Activated T-cell treated with anti-CD3 and anti-CD28 coated beads, Interleukin-2, amount 50 U/mL, for 24 hours (primary cell): ENCODE results near the gene JUN.

Experiments
- DNase-seq: peaks from one replicate; pipeline ENCODE4 v3.0.0-alpha.2; 2020
- H3K27ac Mint-ChIP-seq: 2 replicates; pipeline ENCODE4 v1.8.0; 2020; ENCODE audit warnings: mild to moderate bottlenecking, mixed read lengths
- H3K27me3 Mint-ChIP-seq: 2 replicates; pipeline ENCODE4 v1.8.0; 2020; ENCODE audit warnings: mixed read lengths
- H3K36me3 Mint-ChIP-seq: 2 replicates; pipeline ENCODE4 v1.8.0; 2020; ENCODE audit warnings: low read depth, mixed read lengths
- H3K4me1 Mint-ChIP-seq: 2 replicates; pipeline ENCODE4 v1.8.0; 2020; ENCODE audit warnings: low read depth, mixed read lengths
- H3K4me3 Mint-ChIP-seq: 2 replicates; pipeline ENCODE4 v1.8.0; 2020; ENCODE audit warnings: mild to moderate bottlenecking, moderate library complexity, mixed read lengths
- H3K9me3 Mint-ChIP-seq: 2 replicates; pipeline ENCODE4 v1.8.0; 2020; ENCODE audit warnings: mixed read lengths

JUN gene

DNA sequence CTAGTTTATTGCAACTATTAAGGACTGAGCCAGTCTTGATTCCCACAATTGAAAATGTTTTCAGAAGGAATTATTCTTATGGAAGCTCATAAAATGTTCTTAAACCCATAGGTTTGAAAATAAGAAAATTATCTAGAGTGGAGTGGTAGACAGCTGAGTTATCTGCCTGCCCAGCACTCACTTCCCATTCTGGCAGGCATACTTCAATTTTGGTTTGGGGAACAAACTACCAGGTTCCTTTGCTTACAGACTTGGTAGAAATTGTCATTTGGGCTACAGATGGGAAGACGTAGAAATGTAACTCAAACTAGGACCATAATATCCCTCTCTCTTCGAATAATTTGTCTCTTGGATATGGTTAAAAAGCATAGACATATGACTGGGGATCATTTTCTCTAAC lies 18.4 kb downstream of the JUN start:
- Mint-ChIP-seq H3K27me3 (no peaks in the 10 kb centered on the region), H3K36me3 (no peaks in the 10 kb centered on the region), H3K27ac (no peak overlapping the region), H3K9me3 (no peaks in the 10 kb centered on the region), H3K4me1 (no peaks in the 10 kb centered on the region), H3K4me3 (no peak overlapping the region)
- no peak for DNase-seq

DNA sequence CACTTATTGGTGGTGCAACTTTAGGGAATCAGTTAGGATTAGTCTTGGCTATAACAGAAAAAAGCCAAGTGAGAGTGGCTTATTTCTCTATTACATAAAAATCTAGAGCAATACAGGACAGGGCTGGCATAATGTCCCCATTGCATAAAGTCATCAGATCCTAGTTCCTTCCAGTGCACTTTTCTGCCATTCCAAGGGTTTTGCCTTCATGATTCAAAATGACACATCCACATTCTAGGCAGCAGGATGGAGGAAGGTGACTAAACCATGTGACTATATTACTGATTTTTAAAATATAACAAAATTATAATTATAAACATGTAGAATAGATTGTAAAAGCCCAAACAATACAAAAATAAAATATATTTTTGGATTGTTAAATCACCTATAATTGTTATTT lies 18.8 kb downstream of the JUN start:
- Mint-ChIP-seq H3K36me3 (no peaks in the 10 kb centered on the region), H3K27ac (no peak overlapping the region), H3K4me1 (no peaks in the 10 kb centered on the region), H3K4me3 (no peak overlapping the region), H3K9me3 (no peaks in the 10 kb centered on the region), H3K27me3 (no peaks in the 10 kb centered on the region)
- no peak for DNase-seq

DNA sequence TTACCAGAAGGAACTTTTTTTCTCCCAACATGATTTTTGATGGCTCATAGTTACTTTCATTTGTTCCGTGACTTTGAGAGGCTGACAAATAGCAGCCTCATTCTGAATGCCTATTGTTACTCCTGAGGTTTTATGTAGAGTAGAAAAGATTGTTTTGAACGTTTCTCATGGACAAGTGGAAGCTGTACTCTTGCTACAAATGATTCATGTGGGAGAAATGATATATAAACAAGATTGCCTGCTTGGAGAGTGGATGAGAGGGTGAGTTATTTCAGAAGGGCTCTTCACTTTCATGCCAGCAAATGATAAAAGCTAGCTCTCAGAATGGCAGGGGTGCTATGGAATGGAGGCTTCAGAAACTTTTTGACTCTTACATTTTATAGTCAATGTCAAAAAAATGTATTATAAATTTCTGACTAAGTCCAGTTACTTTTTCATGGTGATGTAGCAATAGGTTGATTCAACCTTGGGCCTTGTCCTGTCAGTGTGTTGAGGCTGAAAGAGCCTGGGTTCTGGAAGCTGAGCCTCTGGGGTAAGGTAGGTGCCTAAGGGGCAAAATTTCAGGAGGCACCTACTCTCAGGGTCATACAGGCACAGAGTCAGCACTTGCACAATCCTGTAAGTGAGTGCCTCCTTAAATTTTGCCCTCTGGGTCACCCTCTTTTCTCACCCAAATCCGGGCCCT lies 19.4 kb downstream of the JUN start:
- Mint-ChIP-seq H3K4me1 (no peaks in the 10 kb centered on the region), H3K27ac (no peak overlapping the region), H3K4me3 (no peak overlapping the region), H3K9me3 (no peaks in the 10 kb centered on the region), H3K36me3 (no peaks in the 10 kb centered on the region), H3K27me3 (no peaks in the 10 kb centered on the region)
- no peak for DNase-seq

DNA sequence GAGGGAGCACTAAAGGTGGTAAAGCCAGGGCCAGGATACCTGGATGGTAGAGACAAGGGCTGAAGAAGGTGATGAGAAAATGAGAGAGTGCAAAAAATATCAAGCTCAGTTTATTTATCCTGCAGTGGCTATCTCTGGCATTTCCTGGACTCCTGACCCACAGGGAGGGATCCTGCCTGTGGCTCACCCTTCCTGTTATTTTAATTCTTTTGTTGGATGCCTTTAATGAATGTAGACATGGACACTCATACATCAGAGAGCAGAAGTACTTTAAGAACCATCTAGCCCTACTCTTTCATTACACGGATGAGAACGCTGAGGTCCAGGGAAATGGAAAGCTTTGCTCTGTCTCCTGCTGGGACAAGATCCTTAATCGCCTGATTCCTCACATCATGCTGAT lies 20.6 kb downstream of the JUN start:
- no peaks in the 10 kb centered on the region for H3K4me1 Mint-ChIP-seq
- no peaks in the 10 kb centered on the region for H3K9me3 Mint-ChIP-seq
- no peaks in the 10 kb centered on the region for H3K36me3 Mint-ChIP-seq
- no peak overlapping the region for H3K4me3 Mint-ChIP-seq
- H3K27me3 Mint-ChIP-seq = no peaks in the 10 kb centered on the region
- DNase-seq = no peak
- no peak overlapping the region for H3K27ac Mint-ChIP-seq

DNA sequence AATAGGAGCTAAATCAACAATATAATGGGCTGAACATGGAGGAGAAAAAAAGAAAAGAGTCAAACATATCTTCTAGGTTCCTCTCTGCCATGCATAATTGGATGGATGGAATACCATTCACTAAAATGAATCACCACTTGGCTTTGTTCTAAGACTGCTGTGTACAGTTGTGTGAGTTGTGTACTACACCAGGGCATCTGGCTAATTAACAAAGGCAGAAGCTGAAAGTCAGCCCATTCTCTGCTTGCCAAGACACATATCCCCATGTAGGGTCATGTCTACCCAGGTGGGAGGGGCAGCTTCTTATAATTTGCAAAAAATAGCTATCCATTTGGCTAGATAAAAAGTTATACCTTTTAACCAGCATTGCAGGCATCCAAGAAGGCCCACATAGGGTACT lies 21.0 kb downstream of the JUN start:
- Mint-ChIP-seq H3K4me3 (no peak overlapping the region), H3K36me3 (no peaks in the 10 kb centered on the region), H3K9me3 (no peaks in the 10 kb centered on the region), H3K27ac (no peak overlapping the region), H3K4me1 (no peaks in the 10 kb centered on the region), H3K27me3 (no peaks in the 10 kb centered on the region)
- DNase-seq = no peak

DNA sequence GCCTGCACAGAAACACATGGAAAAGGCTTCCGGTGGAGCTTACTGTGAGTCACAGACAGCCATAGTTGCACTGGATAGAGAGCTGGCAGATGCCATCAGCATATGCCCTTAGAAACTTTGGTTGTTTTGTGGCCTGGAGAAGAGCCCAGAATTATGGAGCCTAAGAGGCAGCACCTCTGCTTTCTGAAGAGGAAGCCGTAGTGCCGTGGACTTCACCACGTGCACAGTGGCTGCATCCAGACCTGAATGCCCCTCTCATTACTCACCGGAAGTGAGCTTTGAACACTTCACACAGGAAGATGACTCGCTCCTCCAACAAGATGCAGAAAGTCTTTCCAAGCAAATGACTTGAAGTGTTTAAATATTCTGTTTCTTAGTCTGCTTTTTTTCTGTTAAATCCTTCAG lies 28.4 kb downstream of the JUN start:
- H3K27ac Mint-ChIP-seq = peak overlapping the region; percentile 94
- peaks cover 4% of the 10 kb centered on the region for H3K36me3 Mint-ChIP-seq
- peaks cover 45% of the 10 kb centered on the region for H3K4me1 Mint-ChIP-seq
- no peaks in the 10 kb centered on the region for H3K27me3 Mint-ChIP-seq
- H3K4me3 Mint-ChIP-seq = no peak overlapping the region
- H3K9me3 Mint-ChIP-seq = peaks cover 9% of the 10 kb centered on the region
- DNase-seq = peak; percentile 75

DNA sequence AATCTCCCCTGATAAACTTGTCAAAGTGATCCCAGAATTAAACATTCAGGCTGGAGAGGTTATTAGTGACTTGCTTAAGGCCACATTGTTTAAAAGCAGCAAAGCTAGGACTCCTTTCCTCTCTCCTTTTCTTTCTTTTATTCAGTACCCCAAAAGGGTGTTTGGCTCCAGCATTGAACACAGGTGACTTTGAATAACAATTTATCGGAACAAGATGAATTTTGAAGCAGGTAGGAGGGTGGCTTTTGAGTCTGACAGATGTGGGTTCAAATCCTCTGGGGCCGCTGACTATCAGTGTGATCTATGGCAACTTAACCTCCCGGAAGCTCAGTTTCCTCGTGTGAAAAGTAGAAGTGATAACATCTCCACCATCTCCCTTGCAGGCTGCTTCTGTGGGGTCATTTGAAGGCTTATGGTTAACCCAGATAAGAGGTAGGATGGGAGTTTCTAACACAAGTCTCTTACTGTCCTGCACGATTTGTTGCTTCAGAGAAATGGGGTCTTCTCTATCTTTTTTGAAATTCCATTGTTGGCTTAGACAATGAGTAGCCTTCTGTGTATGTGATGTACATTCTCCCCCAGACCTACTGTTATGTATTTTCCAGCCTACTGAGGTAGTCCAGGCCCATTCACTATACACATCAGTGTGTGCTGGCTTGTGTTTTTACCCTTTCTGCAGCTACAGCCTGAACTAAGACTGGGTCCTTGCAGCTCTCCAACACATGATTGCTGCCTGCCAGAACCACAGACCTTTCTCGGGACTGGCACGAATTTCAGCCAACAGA lies 29.0 kb downstream of the JUN start:
- Mint-ChIP-seq H3K4me3 (no peak overlapping the region), H3K27me3 (no peaks in the 10 kb centered on the region), H3K9me3 (peaks cover 9% of the 10 kb centered on the region), H3K4me1 (peaks cover 45% of the 10 kb centered on the region), H3K36me3 (peaks cover 4% of the 10 kb centered on the region), H3K27ac (peak overlapping the region; percentile 94)
- DNase-seq = peak; percentile 30

DNA sequence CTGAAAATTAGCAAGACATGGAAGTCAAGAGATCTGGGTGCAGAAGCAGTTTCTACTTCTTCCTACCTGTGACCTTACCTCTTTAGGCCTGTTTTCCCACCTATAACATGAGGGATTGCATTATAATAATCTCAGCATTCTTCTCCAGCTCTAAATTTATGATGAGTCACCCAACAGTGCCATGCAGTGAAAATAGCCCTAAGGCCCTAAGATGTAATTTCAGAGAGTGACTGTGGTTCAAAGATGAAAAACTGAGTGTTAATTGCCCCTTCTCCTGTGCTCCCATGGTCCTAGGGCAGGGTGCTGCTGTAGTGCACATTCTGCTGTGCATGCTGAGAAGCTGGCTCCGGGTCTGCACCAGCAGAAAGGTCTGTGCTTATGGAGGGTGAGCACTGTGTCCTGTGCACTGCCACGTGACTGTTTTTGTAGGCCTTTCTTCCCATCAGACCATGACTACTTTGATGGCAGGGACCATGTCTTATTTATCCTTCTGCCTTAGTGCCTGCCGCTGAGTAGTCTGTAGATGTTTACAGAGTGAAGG lies 29.7 kb downstream of the JUN start:
- Mint-ChIP-seq H3K4me1 (peaks cover 45% of the 10 kb centered on the region), H3K27me3 (no peaks in the 10 kb centered on the region), H3K9me3 (peaks cover 9% of the 10 kb centered on the region), H3K36me3 (peaks cover 4% of the 10 kb centered on the region), H3K27ac (peak overlapping the region; percentile 94), H3K4me3 (no peak overlapping the region)
- DNase-seq = no peak

DNA sequence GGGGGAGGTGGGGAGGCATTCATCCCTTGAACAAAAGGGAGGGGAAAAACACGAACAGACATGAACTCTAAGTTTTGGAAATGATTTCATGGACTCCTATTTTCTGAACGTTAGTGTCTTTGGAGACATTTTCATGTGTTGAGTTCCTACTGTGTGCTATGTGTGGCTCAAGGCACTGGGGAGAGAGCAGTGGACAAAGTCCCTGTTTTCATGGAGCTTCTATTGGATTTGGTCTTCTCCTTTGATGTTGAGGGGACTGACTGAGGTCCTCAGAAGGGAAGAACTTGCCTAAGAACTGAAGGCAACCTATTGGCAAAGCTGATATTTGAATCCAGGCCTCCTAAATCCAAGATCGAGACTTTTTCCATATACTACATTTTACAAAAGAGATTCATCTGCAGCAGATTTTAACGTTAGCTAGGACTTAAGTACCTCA lies 30.4 kb downstream of the JUN start:
- no peak for DNase-seq
- peaks cover 9% of the 10 kb centered on the region for H3K9me3 Mint-ChIP-seq
- H3K27me3 Mint-ChIP-seq = no peaks in the 10 kb centered on the region
- peaks cover 45% of the 10 kb centered on the region for H3K4me1 Mint-ChIP-seq
- no peak overlapping the region for H3K27ac Mint-ChIP-seq
- H3K36me3 Mint-ChIP-seq = peaks cover 4% of the 10 kb centered on the region
- no peak overlapping the region for H3K4me3 Mint-ChIP-seq

DNA sequence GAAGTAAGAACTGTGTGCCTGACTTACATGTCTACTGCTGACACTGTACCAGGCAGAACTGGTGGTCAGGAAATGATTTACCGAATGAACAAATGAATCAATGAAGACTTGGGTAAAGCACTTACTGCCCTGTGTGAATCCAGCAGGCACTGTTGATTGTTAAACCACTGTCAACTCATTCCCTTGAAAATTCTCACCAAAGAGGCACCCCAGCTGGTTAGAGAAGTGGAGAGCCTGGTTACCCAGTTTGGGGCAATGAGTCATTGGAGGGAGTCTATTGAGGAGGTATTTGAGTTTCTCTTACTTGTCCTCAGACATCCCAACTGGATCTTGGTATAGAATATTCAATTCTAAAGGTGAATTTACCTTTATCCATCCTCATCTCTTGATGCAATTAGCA lies 34.2 kb downstream of the JUN start:
- DNase-seq = no peak
- Mint-ChIP-seq H3K4me1 (peaks cover 19% of the 10 kb centered on the region), H3K27ac (no peak overlapping the region), H3K9me3 (no peaks in the 10 kb centered on the region), H3K27me3 (no peaks in the 10 kb centered on the region), H3K36me3 (no peaks in the 10 kb centered on the region), H3K4me3 (no peak overlapping the region)

DNA sequence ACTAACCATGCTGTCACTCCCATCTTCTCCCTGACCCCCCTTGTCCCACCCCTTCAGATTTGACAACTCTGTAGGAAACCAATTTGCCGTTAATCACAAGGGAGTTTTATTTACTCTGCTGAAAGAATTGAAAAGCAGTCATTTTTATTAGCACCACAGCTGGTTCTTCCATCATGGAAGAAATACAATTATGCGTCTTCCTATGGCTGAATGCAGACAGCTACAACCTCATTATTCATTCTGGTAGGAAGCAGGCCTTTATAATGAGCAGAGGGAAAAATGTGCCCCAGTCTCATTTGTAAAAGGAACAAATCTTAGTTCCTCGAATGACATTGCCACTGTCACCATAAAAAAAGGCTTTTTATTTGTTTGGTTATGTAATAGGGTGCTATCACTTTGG lies 35.2 kb downstream of the JUN start:
- no peaks in the 10 kb centered on the region for H3K9me3 Mint-ChIP-seq
- H3K27ac Mint-ChIP-seq = no peak overlapping the region
- no peaks in the 10 kb centered on the region for H3K27me3 Mint-ChIP-seq
- no peaks in the 10 kb centered on the region for H3K36me3 Mint-ChIP-seq
- H3K4me1 Mint-ChIP-seq = peaks cover 9% of the 10 kb centered on the region
- no peak for DNase-seq
- no peak overlapping the region for H3K4me3 Mint-ChIP-seq

DNA sequence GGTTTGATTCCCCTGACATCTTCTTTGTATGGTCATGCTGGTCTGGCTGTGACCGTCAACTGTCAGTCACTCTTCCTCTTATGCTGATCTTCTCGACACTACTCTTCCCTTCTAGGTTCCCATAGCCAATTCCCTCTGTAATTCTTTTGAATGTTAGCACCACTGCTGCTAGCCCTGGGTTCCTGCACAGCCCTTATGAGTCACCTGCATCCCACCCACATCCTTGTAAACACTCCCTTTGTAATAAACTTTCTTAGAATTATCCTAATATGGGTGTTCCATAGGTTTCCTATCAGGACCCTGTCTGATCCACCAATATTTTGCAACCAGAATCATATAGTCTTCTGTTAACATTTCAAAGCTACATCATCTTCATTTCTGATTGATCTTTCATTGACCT lies 37.1 kb downstream of the JUN start:
- H3K36me3 Mint-ChIP-seq = no peaks in the 10 kb centered on the region
- DNase-seq = no peak
- no peak overlapping the region for H3K4me3 Mint-ChIP-seq
- H3K27ac Mint-ChIP-seq = no peak overlapping the region
- H3K9me3 Mint-ChIP-seq = no peaks in the 10 kb centered on the region
- H3K27me3 Mint-ChIP-seq = no peaks in the 10 kb centered on the region
- H3K4me1 Mint-ChIP-seq = no peaks in the 10 kb centered on the region

DNA sequence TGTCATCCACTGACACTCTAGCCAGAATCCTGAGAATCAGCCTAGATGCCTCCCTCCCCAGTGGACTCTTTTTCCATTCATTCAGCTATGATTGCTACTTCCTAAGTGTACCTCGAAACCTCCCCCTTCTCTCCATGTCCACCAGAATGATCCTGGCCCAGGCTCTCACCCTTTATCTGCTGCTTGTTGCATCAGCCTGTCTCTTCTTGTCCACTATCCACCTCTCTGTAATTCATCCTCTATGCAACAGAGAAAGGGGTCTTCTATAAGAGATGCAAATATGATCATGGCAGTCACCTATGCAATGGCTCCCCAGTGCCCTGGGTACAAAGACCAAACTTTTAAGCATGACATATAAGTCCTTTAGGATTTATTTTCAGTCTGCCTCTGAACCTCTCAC lies 37.7 kb downstream of the JUN start:
- Mint-ChIP-seq H3K4me3 (no peak overlapping the region), H3K9me3 (no peaks in the 10 kb centered on the region), H3K27ac (no peak overlapping the region), H3K4me1 (no peaks in the 10 kb centered on the region), H3K27me3 (no peaks in the 10 kb centered on the region), H3K36me3 (no peaks in the 10 kb centered on the region)
- no peak for DNase-seq

DNA sequence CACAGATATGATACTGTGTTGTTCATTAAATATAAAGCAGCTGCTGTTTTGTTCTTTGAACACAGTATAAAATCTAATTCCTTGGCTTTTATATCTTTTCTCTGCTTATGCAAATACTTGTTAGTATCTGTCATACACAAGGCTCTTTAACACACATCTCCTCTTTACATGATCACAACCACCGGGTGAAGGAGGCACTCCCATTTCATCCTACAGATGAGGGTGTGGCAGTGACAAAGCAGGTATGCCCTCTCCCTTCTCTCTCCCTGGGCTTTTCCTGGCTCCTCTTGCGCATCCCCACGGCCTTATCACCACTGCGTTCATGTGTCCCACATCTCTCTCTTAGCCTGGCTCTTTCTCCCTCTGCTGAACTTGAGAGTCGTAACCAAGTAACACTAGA lies 38.2 kb downstream of the JUN start:
- Mint-ChIP-seq H3K27me3 (no peaks in the 10 kb centered on the region), H3K9me3 (no peaks in the 10 kb centered on the region), H3K4me1 (no peaks in the 10 kb centered on the region), H3K4me3 (no peak overlapping the region), H3K27ac (no peak overlapping the region), H3K36me3 (no peaks in the 10 kb centered on the region)
- no peak for DNase-seq

DNA sequence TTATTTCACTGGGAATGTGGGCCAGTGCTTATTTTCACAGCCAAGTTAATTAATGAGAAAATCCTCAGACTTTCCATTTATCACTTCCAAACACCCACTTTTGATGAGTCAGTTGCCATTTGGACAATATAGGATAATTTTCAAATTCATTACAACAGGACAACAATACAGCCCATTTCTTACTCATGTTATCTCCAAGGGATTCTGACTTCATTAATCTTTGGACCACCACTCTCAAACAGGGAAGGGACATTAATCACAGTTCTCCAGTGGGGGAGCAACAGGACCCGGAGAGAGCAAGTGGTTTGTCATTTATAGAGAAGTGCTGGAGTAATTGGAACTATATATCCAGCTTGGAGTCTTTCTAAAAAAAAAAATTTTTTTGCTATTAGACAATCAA lies 38.7 kb downstream of the JUN start:
- Mint-ChIP-seq H3K27me3 (no peaks in the 10 kb centered on the region), H3K36me3 (no peaks in the 10 kb centered on the region), H3K4me1 (no peaks in the 10 kb centered on the region), H3K9me3 (no peaks in the 10 kb centered on the region), H3K4me3 (no peak overlapping the region), H3K27ac (no peak overlapping the region)
- no peak for DNase-seq
